Panc1 (cell line): ENCODE results near the gene ANXA6.

Experiments
- POLR2AphosphoS5 ChIP-seq: IDR thresholded peaks from 2 replicates; pipeline ENCODE4 v1.6.1; 2012; ENCODE audit warnings: mild to moderate bottlenecking, low read depth, low read length, moderate library complexity
- TF ChIP-seq, protein P1 (sequence below): fragments of 450-650 bp; IDR thresholded peaks from 2 replicates; pipeline ENCODE4 v1.5.1; 2017; ENCODE audit warnings: mild to moderate bottlenecking
- TF ChIP-seq, protein P2 (sequence below), 2 experiments: IDR thresholded peaks; 2 replicates each; pipeline ENCODE4 v1.6.1; 2011 to 2012; ENCODE audit warnings: low read depth in 2 of 2, control low read depth in 1 of 2, low read length in 1 of 2, mild to moderate bottlenecking in 1 of 2, moderate library complexity in 1 of 2; ENCODE audit not compliant: insufficient read depth in 1 of 2

DNA sequence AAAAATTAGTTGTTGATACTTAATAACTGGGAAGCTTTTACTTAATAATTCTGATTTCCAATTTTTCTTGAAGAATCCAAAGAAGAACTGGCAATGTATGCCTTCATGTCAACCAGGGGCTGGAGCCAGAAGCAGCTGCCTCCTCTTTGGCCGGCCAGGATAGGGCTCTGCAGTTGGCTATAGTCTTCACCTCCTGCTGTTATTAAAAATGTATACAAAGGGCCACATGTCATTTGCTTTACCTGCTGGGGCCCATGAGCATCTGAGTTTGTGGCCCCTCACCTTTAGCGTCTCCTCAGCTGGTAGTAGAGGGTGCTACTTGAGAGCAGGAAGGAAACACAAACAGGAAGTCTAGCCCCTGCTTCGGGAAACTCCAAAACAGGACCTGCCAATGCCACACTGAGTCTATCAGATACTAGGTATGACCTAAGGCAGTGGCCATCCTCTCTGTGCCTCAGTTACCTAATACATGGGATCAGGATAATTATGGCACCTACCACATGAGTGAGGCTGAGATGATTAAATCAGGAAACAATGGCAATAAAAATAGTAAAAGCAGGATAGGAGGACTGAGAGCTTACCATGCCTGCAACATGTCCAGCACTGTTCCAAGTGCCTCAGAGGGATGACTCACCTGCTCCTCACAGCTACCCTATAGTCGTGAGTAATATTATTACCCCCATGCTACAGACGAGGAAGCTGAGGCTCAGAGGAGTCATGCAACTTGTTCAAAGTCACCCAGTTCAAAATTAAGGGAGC is 45.0 kb upstream of the ANXA6 start:
- TF ChIP-seq, protein P1, sequence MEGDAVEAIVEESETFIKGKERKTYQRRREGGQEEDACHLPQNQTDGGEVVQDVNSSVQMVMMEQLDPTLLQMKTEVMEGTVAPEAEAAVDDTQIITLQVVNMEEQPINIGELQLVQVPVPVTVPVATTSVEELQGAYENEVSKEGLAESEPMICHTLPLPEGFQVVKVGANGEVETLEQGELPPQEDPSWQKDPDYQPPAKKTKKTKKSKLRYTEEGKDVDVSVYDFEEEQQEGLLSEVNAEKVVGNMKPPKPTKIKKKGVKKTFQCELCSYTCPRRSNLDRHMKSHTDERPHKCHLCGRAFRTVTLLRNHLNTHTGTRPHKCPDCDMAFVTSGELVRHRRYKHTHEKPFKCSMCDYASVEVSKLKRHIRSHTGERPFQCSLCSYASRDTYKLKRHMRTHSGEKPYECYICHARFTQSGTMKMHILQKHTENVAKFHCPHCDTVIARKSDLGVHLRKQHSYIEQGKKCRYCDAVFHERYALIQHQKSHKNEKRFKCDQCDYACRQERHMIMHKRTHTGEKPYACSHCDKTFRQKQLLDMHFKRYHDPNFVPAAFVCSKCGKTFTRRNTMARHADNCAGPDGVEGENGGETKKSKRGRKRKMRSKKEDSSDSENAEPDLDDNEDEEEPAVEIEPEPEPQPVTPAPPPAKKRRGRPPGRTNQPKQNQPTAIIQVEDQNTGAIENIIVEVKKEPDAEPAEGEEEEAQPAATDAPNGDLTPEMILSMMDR: no peak
- TF ChIP-seq POLR2AphosphoS5: no peak
- TF ChIP-seq, protein P2, sequence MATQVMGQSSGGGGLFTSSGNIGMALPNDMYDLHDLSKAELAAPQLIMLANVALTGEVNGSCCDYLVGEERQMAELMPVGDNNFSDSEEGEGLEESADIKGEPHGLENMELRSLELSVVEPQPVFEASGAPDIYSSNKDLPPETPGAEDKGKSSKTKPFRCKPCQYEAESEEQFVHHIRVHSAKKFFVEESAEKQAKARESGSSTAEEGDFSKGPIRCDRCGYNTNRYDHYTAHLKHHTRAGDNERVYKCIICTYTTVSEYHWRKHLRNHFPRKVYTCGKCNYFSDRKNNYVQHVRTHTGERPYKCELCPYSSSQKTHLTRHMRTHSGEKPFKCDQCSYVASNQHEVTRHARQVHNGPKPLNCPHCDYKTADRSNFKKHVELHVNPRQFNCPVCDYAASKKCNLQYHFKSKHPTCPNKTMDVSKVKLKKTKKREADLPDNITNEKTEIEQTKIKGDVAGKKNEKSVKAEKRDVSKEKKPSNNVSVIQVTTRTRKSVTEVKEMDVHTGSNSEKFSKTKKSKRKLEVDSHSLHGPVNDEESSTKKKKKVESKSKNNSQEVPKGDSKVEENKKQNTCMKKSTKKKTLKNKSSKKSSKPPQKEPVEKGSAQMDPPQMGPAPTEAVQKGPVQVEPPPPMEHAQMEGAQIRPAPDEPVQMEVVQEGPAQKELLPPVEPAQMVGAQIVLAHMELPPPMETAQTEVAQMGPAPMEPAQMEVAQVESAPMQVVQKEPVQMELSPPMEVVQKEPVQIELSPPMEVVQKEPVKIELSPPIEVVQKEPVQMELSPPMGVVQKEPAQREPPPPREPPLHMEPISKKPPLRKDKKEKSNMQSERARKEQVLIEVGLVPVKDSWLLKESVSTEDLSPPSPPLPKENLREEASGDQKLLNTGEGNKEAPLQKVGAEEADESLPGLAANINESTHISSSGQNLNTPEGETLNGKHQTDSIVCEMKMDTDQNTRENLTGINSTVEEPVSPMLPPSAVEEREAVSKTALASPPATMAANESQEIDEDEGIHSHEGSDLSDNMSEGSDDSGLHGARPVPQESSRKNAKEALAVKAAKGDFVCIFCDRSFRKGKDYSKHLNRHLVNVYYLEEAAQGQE (IDR thresholded peaks at IDR 0.05; ENCODE audit: insufficient read depth in 1 of 2, low read depth in 2 of 2, low read length in 1 of 2): no peak
